GM20000 (cell line): ENCODE measurements around the gene LZTS2.

Experiments used
- DNase-seq: peaks from one replicate; pipeline ENCODE4 v3.0.0; 2012; ENCODE audit warnings: low spot score
- TF ChIP-seq, protein P1 (sequence below): IDR thresholded peaks from 2 replicates; pipeline ENCODE4 v1.5.1; 2012; ENCODE audit warnings: mild to moderate bottlenecking, control low read depth; ENCODE audit errors: extremely low read depth, missing control alignments

LZTS2 gene

DNA sequence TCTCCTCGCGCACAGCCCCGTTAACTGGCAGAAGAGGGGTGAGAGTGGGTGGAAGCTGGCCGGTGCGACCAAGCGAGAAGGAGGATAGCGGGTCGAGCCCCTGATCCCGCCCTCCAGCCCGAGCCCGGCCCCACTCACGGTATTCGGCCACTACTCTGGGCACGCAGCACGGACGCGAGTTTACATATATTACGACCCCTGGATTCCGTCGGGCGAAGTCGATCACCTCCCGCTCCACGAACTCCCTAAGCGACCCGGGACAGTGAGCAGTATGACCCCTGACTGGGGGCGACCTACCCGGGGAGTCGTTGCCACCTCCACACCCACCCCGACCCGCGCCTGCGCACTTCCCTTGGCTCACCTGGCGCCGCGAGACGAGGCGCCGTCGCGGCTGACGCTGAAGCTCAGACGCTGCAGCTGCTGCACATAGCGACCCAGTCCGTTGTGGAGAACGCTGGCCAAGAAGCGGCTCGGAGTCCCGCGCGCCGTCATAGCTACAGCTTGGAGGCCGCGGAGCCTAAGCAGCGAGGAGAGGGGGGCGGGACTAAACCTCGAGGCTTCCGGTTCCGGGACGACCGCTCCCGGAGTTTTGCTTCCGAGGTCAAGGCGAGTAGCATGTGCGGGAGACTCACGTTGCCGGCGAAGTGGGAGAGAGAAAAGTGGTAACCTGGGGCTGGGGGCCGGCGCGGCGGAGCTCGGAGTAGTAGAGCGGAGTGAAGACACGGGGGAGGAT, 12.5 kb upstream of the LZTS2 start, which contains the start of the genes MRPL43 and TWNK:
Gene MRPL43, minus strand, starts transcription at position 546 of the 733 bp plus-strand sequence. Its CDS starts 54 bp downstream, at position 492.
Gene TWNK, plus strand, starts transcription at position 592 of the 733 bp plus-strand sequence. CDS start 668 bp downstream, outside the sequence.
- TF ChIP-seq, protein P1, sequence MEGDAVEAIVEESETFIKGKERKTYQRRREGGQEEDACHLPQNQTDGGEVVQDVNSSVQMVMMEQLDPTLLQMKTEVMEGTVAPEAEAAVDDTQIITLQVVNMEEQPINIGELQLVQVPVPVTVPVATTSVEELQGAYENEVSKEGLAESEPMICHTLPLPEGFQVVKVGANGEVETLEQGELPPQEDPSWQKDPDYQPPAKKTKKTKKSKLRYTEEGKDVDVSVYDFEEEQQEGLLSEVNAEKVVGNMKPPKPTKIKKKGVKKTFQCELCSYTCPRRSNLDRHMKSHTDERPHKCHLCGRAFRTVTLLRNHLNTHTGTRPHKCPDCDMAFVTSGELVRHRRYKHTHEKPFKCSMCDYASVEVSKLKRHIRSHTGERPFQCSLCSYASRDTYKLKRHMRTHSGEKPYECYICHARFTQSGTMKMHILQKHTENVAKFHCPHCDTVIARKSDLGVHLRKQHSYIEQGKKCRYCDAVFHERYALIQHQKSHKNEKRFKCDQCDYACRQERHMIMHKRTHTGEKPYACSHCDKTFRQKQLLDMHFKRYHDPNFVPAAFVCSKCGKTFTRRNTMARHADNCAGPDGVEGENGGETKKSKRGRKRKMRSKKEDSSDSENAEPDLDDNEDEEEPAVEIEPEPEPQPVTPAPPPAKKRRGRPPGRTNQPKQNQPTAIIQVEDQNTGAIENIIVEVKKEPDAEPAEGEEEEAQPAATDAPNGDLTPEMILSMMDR = no peak
- DNase-seq = peak; percentile 92

- no peak for DNase-seq
- TF ChIP-seq, protein P1 = no peak
These were observed 11.9 kb upstream of the LZTS2 start for GRCh38 chr10:100987685-100988049.

DNA sequence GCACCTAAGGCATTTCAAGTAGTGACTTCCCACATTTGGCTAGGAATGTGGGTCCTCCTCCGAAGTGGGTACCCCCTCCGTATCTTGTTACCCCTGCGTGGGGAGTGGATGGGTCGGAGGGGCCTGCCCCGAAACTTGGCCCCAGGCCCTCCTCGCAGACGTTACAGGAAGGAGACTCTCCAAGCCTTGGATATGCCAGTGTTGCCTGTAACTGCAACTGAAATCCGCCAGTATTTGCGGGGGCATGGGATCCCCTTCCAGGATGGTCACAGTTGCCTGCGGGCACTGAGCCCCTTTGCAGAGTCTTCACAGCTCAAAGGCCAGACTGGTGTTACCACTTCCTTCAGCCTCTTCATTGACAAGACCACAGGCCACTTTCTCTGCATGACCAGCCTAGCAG, 11.4 kb upstream of the LZTS2 start:
- TF ChIP-seq, protein P1 = no peak
- no peak for DNase-seq

DNA sequence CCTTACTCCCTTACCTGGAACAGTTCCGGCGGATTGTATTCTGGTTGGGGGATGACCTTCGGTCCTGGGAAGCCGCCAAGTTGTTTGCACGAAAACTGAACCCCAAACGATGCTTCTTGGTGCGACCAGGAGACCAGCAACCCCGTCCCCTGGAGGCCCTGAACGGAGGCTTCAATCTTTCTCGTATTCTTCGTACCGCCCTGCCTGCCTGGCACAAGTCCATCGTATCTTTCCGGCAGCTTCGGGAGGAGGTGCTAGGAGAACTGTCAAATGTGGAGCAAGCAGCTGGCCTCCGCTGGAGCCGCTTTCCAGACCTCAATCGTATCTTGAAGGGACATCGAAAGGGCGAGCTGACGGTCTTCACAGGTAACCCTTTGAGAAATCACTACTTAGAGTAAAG, 10.5 kb upstream of the LZTS2 start:
- TF ChIP-seq, protein P1 = no peak
- no peak for DNase-seq

- no peak for DNase-seq
- TF ChIP-seq, protein P1 = no peak
These were observed 5.5 kb upstream of the LZTS2 start for GRCh38 chr10:100993986-100994708.

GRCh38 chr10:100995181-100995580, 4.4 kb upstream of the LZTS2 start:
- DNase-seq = no peak
- TF ChIP-seq, protein P1 = no peak

DNA sequence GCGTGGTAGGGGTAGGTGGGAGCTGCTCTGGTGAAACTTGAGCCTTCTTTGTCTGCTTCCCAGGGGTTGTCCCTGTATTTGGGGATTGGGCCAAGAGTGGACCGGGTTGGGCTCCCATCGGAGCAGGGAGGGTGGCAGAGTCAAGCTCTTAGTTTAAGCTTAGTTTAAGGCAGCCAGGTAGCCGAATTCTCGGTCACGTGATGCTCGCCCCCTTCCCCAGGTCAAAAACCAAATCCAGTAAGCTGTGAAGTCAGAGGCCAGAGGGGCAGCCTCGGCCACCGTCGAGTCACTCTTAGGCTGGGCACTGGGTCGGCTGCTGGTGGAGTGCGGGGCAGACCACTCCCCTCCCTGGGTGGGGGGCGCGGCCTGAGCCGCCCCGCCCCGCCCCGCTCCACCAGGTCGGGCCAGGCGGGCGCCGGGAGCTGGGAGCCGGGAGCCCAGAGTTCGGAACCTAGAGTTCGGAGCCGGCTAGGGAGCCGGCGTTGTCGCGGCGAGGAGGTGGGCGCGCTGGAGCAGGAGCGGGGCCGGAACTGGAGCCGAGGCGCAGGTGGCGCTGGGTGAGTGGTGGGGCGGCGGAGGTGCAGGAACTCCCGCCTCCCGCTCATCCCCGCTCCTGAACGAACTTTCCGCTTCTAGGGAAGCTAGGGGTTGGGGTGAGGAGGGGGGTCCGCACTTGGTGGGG, 2.8 kb upstream of the LZTS2 start:
- TF ChIP-seq, protein P1 = no peak
- peak; percentile 82 for DNase-seq
